Coronary artery (tissue), 2 donors: ENCODE data around the gene GTF3C4.

Experiments
- DNase-seq: peaks from one replicate; pipeline ENCODE4 v3.0.0-alpha.2; 2017; ENCODE audit warnings: low spot score
- H3K27ac ChIP-seq, 2 donors: fragments of 200-600 bp; sonication (generic); one replicate each; pipeline ENCODE4 v1.5.1; 2016 to 2019
- H3K4me3 ChIP-seq: fragments of 200-600 bp; sonication (generic); 2 replicates; pipeline ENCODE4 v1.5.1; 2016; ENCODE audit warnings: mild to moderate bottlenecking, moderate library complexity
- CTCF ChIP-seq: fragments of 200-600 bp; sonication (generic); IDR thresholded peaks from one replicate; pipeline ENCODE4 v1.5.1; 2019; ENCODE audit warnings: antibody characterized with exemption

Gene GTF3C4

GRCh38 chr9:132663117-132663516 is 7.1 kb upstream of the GTF3C4 start:
- no peak for DNase-seq
- no peak overlapping the region for H3K27ac ChIP-seq
- H3K4me3 ChIP-seq, result no peak overlapping the region
- TF ChIP-seq CTCF, result no peak

DNA sequence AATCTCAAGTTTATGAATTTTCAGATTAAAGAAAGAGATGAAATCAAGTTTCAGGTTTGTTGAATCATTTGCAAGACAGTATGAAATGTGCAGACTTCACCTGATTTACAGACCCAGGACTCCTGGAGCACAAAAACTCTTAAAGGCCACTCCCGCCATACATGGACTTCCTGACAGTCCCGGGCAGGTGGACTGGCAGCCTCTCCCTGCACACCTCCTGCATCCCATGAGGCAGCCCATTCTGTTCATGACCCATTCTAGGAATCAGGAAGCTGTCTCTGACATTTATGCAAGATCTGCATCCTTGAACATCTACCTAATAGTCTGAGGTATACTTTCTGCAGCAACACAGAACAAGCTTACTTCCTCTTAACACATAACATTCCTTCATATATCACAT is 6.4 kb upstream of the GTF3C4 start:
- no peak for DNase-seq
- Histone ChIP-seq H3K27ac (no peak overlapping the region), H3K4me3 (no peak overlapping the region)
- TF ChIP-seq CTCF, result no peak

- no peak for TF ChIP-seq CTCF
- H3K27ac ChIP-seq, result peak overlapping the region; percentile 91 to 99
- DNase-seq, result no peak
These were observed 956 bp upstream of the GTF3C4 start for GRCh38 chr9:132669319-132669697.

GRCh38 chr9:132669698-132670456 is 387 bp upstream of the GTF3C4 start, which contains the start of gene DDX31:
DDX31 (minus strand) TSS chr9:132669983; CDS start chr9:132669934, 49 bp downstream.
- H3K27ac ChIP-seq, result peak within 1 kb of the TSS; percentile 91 to 99
- H3K4me3 ChIP-seq, result peak within 1 kb of the TSS; percentile 100
- peak; percentile 88 for DNase-seq
- TF ChIP-seq CTCF, result no peak

More at GRCh38 chr9:132669319-132669697, 956 bp upstream of the GTF3C4 start:
- H3K4me3 ChIP-seq, result peak overlapping the region; percentile 100

GRCh38 chr9:132671620-132672412 is 1.6 kb downstream of the GTF3C4 start:
- Histone ChIP-seq H3K27ac (no peak overlapping the region), H3K4me3 (peak overlapping the region; percentile 100)
- no peak for DNase-seq
- TF ChIP-seq CTCF, result no peak

GRCh38 chr9:132672413-132672690 is 2.1 kb downstream of the GTF3C4 start:
- peak overlapping the region; percentile 100 for H3K4me3 ChIP-seq
- H3K27ac ChIP-seq, result no peak overlapping the region
- TF ChIP-seq CTCF, result no peak
- no peak for DNase-seq

DNA sequence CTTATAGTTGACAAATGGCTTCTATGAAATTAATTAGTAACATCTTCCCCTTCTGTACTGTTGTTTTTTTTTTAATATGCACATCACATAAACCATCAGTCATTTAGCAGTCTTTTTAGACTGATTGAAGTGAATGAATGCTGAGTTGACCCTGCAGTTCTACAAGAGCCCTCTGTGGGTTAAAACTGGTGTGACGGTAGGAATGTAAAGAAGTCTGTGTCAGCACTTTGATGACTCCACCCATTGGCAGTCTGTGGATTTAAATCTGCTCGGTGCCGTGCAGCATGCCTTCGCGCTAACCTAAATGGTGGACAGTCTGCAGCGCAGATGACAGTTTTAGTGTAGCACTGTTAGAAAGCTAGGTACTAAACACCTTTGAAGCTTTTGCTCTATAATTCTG is 3.1 kb downstream of the GTF3C4 start:
- Histone ChIP-seq H3K4me3 (no peak overlapping the region), H3K27ac (no peak overlapping the region)
- no peak for DNase-seq
- no peak for TF ChIP-seq CTCF
